GM10248 (cell line): Measurements from ENCODE around the gene KREMEN1.

Source experiments
- CTCF ChIA-PET: fragments of 300-600 bp; sonication (Branson Sonifier 250); formaldehyde crosslinking; extraction: SDS; loops from one replicate; lab custom pipeline; 2021; ENCODE audit warnings: antibody characterized with exemption; lab: Yijun Ruan, JAX
- POLR2A ChIA-PET: fragments of 350-650 bp; sonication (Branson Sonifier 250); formaldehyde crosslinking; extraction: SDS; loops from one replicate; lab custom pipeline; 2020; ENCODE audit warnings: antibody characterized with exemption; lab: Yijun Ruan, JAX
- DNase-seq: peaks from one replicate; pipeline ENCODE4 v3.0.0; 2012; ENCODE audit errors: extremely low spot score
- TF ChIP-seq, protein P1 (sequence below): IDR thresholded peaks from 2 replicates; pipeline ENCODE4 v1.5.1; 2012; ENCODE audit warnings: mild to moderate bottlenecking, low read depth; ENCODE audit errors: extremely low read depth, missing control alignments, control extremely low read depth

The KREMEN1 gene

DNA sequence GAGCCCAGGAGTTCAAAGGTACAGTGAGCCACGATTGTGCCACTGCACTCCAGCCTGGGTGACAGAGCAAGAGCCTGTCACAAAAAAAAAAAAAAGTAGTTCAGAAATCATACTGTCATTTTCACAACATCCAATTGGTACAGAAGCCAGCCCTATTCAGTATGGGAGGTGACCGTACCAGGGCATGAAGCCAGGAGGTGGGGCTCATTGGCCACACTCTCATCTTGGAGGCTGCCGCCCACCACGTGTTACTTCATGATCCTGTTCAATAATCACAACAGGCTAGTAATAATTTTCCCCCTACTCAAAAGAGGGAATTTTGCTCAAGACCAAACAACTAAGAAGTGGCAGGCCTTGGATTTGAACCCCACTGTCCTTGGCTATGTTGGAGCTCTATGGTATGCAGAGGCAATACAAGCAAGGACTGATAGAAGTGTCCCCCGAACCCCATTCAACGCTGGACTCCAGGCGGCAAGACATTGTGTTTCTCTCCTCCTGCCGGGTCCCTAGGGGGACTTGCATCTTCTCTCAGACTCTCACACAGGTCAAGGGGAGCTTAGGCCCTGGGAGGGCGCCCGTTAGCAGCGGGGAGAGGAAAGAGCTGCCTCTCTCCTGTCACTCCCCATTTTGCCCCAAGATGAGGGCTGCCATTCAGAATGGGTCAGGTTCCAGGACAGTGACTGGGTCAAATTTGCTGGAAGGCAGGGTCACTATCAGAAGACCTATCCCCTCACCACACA, 92.7 kb downstream of the KREMEN1 start:
- no peak for DNase-seq
- CTCF ChIA-PET: interaction anchor here (1.2 to 2.5 kb wide), 3 partner anchors 11 to 80 kb away, joined by 3 to 14 read pairs (median 9); no protein-coding TSS in a partner anchor
- POLR2A ChIA-PET: no interaction called here

DNA sequence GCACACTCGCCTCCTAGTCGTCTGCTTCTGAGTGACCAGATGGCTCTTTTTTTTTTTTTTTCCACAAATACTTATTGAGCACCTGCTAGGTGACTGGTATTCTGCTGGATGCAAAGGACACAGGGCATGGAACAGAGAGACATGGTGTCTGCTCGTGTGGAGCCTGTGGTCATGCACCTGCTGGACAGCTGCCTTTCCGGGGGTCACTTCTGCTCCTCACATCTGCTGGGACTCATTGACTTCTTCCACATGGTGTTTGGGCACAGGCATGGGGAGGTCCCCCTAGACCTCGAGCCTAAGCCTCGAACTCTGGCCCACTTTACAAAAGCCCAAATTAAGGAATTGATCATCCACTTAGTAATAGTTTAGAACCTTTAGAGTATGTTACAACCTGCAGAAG, 93.3 kb downstream of the KREMEN1 start:
- POLR2A ChIA-PET: interaction anchor here (1.3 kb wide), 1 partner anchor 36 kb away, joined by 5 read pairs; no protein-coding TSS in a partner anchor

More for the DNA sequence above, 92.7 kb downstream of the KREMEN1 start:
- TF ChIP-seq, protein P1, sequence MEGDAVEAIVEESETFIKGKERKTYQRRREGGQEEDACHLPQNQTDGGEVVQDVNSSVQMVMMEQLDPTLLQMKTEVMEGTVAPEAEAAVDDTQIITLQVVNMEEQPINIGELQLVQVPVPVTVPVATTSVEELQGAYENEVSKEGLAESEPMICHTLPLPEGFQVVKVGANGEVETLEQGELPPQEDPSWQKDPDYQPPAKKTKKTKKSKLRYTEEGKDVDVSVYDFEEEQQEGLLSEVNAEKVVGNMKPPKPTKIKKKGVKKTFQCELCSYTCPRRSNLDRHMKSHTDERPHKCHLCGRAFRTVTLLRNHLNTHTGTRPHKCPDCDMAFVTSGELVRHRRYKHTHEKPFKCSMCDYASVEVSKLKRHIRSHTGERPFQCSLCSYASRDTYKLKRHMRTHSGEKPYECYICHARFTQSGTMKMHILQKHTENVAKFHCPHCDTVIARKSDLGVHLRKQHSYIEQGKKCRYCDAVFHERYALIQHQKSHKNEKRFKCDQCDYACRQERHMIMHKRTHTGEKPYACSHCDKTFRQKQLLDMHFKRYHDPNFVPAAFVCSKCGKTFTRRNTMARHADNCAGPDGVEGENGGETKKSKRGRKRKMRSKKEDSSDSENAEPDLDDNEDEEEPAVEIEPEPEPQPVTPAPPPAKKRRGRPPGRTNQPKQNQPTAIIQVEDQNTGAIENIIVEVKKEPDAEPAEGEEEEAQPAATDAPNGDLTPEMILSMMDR: no peak

DNA sequence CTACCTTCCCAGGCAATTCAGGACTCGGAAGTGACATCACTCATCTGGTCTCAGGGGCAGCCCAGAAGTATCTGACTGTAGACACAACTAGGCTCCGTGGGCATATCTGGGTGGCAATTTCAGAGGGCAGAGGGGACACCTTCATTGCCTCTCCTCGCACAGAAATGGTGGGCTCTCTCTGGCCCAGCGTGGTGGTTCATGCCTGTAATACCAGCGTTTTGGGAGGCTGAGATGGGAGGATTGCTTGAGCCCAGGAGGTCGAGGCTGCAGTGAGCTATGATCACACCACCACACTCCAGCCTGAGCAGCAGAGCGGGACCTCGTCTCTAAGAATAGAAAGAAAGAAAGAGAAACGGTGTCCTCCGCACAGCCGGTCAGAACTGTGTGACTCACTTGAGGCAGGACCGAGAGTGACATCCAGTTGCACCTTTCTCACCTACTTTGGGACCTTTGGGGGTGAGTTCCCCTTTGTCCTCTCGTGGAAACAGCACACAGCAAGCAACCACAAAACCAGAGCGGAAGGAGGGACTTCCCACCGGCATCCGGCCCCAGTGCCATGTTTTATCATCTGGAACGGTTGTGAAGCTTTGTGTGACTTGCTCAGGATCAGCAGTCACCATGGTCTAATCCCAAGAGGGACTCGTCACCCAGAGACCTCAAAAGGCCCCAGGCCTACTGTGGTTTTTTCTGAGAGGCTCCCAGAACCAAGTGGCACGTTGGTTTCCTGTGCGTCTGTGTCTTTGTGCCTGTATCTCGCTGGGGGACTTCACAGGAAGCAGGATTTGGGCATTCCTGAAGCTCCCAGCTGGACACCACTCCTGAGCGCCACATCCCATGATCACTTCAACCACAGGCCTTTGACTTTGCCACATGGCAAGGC, 94.4 kb downstream of the KREMEN1 start:
- ChIA-PET CTCF (interaction anchor here (1.3 to 2.5 kb wide), 6 partner anchors 9 to 78 kb away, joined by 3 to 14 read pairs (median 5); partner anchors contain the start of gene EMID1), POLR2A (interaction anchor here (0.5 to 1.3 kb wide), 3 partner anchors 22 to 36 kb away, joined by 3 to 6 read pairs (median 5); no protein-coding TSS in a partner anchor)
- TF ChIP-seq, protein P1: no peak
- peak; percentile 89 for DNase-seq

More for the DNA sequence above, 93.3 kb downstream of the KREMEN1 start:
- DNase-seq: peak; percentile 24
- TF ChIP-seq, protein P1: no peak
- CTCF ChIA-PET: interaction anchor here (1.2 to 2.5 kb wide), 5 partner anchors 10 to 79 kb away, joined by 3 to 14 read pairs (median 5); no protein-coding TSS in a partner anchor

DNA sequence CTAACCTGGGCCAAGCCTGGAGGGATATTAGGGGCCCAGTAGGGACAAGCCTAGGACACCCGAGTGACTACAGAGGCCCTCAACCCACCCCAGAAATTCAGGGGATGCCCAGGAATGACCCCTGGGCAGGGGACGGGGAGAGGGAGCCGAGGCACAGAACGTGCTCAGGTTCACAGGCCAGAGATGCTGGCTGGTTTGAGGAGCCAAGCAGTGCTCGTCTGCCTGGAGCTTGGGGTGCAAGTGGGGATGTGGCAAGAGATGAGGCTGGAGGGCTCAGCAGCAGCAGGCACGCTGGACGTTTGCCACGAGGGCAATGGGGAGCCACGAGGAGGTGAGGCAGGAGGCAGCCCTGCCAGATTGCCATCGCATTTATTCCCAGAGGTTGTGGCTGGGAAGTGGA, 98.9 kb downstream of the KREMEN1 start:
- TF ChIP-seq, protein P1: no peak
- POLR2A ChIA-PET: no interaction called here
- DNase-seq: no peak
- CTCF ChIA-PET: interaction anchor here (1.3 kb wide), 2 partner anchors 18 to 32 kb away, joined by 4 to 5 read pairs; no protein-coding TSS in a partner anchor

DNA sequence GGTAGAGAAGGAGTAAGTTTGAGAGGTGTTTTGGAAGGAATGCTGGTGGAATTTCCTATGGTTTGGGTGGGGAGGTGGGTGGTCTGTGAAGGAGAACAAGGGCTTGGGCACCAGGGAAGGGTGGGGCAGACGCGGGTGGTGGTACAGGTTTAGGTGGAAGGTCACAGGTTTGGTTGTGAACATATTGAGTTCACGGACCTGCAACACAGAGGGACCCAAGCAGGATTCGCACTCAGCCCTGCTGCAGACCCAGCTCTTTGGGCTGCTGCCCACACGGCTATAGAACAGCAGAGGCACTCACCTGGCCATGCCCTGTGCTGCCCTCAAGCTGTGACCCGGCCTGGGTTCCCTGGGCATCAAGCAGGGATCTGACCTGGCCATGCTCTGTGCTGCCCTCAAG, 99.4 kb downstream of the KREMEN1 start:
- TF ChIP-seq, protein P1: no peak
- ChIA-PET CTCF (interaction anchor here (1.3 kb wide), 2 partner anchors 18 to 31 kb away, joined by 4 to 5 read pairs; no protein-coding TSS in a partner anchor), POLR2A (no interaction called here)
- DNase-seq: no peak
